NCI-H1417 (cell line): ENCODE measurements around the gene GNPTG.
A peak's percentile ranks its signal among the peaks of the same experiment; 100 is the strongest.

Experiments
- DNase-seq, 3 experiments: peaks; one replicate each; lab custom pipeline; 2025; lab: John Stamatoyannopoulos, UW

GNPTG gene

DNA sequence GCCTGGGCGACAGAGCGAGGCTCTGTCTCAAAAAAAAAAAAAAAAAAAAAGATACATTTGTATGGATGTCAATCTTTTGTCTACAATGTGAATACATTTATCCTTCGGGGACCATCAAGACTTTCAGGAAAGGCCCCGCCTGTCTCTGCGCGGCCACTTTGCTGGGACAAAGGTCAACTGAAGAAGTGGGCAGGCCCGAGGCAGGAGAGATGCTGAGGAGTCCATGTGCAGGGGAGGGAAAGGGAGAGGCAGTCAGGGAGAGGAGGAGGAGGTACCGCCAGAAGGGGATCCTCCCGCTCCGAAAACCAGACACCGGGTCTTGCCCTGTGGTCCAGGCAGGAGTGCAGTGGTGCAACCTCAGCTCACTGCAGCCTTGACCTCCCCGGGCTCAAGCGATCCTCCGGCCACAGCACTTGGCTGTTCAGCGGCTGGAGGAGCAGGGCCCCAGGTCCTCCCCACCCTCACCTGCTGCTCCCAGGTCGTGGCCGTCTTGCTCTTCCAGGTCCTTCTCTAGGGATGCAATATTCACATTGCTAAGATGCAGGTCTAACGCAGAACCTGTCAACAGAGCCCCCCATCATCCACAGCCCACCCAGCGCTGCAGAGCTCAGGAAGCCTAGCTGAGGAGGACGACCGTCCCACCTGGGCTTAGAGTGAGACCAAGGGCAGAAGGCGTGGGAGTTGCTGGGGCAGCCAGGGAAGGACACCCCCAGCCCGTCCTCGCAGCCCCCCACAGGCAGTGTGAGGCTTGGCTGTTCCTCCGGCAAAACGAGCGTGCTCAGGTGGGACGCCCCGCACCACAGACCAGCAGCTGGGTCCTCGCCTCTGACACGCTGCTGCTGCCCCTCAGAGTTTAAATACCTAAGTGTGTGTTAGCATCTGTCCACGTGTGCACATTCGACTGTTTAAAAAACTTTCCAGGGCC lies 19.6 kb downstream of the GNPTG start:
- DNase-seq, result no peak

DNA sequence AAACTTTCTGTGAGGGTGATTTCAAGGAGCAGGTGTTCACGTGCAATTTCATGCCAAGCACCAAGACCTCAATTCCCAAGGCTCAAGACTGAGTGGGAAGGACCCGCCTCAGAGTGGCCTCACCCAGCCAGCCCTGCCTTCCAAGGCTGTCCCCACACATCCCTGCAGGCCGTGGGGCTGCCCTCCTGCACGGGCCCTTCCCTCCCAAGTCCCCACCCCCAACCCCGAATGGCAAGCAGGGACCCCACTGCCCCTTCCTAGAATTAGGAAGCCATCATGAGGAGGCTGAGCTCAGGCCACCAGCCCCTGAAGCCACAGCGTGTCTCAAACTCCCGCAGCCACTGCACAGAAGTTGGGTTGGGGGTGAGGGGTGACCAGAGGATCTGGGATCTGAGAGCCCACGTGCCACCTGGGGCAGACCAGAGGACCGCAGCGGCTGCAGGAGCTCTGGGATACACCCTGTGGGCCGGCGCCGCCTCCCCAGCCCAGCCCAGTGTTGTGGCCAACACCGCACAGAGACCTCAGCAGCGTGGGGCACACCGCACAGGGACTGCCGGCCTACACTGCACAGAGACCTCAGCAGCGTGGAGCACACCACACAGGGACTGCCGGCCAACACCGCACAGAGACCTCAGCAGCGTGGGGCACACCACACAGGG lies 20.7 kb downstream of the GNPTG start:
- no peak for DNase-seq

DNA sequence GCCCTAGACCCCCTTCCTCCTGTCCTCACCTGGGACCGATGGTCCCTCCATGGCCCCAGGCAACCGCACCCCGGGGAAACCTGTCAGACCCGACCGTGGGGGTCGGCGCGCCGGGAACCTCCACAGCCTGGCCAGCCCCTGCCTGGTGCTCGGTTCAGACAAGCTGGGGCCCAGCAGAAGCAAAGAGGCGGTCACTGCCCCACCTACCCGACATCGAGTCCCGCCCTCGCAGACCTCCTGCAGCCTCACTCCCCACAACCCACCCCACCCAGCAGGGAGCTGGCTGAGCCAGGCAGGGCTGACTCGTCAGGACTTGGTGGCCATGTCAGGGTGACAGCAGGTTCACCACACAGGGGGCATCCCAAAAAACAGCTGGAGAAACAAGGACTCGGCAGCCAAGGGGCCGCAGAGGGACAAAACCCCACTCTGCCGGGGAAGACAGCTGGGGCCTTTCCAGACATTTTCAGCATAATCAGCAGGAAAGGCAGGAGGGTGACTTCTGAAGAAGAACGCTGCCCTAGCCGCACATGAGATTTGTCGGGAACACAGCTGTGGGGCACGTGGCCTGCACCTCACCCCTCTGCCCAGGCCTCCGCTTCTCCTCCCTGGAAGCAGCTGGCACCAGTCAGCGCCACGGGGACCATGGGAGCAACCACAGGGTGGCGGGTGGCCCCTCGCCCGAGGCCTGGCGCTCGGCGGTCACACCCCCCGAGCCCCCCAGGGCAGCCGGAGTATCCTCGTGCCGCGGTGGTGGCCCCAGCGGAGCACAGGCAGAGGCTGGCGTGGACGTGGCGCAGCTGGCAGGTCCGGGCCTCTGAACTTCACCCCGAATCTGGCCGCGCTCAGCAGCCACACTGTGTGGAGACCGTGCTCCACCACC lies 22.9 kb downstream of the GNPTG start:
- DNase-seq, result no peak

DNA sequence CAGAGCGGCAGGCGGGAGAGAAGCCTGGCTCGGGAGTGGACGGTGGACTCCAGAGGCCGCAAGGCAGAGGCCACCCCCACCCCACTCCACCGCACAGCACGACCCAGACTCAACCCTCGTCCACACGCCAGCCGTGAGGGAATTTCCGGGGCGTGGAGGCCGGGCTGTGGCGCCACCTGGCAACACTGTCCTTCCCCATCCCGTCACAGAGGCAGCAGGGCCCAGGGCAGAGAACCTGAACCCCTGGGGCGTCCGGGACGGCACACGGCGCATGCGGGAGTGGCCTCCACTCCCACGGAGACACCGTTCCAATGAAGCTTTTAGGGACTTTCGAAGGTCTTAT lies 23.5 kb downstream of the GNPTG start:
- DNase-seq, result no peak

DNA sequence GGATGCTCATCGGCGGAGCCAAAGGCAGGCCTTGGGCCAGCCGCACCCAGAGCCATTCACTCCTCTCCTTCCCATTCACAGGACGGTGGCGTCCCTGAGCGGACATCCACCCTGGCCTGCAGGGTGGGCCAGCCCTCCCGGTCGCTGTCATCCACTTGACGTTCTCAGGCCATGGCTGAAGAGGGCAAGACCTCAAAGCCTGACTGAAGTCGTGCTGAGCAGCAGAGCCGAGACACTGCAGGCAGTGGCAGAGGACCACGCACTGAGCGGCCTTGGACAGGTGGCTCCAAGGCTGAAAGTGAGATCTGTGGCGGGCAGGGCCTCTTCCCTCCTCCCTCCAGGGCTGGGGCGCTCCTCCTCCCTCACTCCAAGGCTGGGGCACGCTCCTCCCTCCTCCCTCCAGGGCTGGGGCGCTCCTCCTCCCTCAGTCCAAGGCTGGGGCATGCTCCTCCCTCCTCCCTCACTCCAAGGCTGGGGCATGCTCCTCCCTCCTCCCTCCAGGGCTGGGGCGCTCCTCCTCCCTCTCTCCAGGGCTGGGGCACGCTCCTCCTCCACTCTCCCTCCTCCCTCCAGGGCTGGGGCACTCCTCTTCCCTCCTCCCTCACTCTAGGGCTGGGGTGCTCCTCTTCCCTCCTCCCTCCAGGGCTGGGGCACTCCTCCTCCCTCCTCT lies 24.1 kb downstream of the GNPTG start:
- no peak for DNase-seq

DNA sequence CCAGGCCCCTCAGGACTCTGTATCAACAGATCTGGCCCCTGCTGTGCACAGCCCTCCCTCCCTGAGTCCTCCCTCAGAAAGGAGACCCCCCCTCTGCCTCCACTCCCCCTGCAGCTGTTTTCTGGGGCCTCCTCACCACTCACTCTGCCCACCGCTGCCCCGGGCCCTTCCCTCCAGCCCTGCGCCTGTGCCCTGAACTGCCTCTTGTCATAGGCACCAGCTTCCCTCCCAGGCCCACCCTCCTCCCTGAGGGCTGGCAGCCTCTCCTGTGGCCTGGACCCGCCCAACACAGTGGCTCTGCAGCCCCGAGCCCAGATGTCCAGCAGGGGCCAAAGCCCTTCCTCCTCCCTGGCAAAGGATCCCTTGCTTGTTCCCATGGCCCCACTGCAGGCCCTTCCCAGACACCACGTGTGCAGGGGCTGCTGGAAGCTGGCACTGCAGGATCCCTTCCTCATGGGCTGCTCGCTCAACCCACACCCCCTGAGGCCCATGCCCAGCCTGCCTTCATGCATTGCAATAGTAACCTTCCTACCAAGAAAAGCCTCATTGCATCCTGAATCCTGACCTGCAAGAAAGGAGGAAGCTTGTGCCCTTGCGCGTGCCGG lies 25.8 kb downstream of the GNPTG start:
- DNase-seq, result no peak

DNA sequence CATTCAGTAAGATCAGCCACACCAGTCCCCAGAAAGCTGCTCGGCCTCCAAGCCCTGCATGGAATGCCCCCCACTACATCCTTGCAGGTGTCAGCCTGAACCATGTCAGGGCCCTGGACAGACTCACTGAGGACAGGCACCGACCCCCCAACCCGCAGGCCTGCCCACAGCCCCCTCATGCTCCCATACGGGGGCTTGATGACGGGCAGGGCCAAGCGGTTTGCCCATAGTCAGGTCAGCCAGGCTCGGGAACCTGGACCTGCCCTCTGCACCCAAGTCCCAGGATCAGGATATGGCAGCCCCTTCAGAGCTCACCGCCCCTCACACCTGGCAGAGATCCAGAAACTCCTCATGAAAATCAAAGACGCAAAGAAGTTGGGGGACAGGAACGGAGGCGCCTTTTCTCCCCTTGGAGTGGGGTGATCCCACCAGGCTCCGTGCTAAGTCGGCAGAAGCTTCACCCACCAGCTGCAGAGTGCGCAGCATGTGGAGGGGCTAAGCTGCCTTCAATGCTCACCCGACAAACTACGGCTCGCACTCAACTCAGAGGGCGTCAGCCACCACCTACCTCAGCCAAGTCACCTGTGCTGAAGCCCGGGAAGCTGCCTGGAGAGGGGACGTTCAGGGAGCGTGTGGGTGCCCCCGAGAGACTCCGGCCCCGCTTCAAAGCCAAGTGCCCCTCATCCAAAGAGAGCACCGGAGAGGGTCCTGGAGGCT lies 26.5 kb downstream of the GNPTG start:
- DNase-seq, result peak in 2 of 3 experiments; percentile 7 to 34

DNA sequence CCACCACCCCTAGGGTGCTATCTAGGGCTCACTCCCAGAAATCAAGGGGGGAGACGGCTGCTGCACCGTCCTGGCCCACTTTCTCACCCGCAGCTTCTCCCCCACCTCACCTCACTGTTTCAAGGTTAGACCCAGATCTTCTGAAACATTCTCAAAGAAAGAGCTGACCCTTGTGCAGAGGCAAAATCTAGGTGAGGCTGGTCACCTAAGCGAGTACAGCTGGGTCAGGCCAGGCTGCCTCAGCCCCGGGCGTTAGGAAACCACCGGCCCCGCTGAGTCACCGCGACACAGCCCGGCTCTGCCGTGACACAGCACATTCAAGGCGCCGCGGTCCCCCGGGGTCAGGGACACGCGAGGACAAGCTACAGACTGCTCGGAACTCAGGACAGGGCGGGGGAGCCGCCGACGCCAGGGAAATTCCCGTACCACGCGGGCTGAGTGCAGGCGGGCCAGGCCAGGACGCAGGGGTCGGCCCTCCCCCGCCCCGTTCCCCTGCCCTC lies 27.1 kb downstream of the GNPTG start:
- DNase-seq, result peak in 2 of 3 experiments; percentile 60 to 62

DNA sequence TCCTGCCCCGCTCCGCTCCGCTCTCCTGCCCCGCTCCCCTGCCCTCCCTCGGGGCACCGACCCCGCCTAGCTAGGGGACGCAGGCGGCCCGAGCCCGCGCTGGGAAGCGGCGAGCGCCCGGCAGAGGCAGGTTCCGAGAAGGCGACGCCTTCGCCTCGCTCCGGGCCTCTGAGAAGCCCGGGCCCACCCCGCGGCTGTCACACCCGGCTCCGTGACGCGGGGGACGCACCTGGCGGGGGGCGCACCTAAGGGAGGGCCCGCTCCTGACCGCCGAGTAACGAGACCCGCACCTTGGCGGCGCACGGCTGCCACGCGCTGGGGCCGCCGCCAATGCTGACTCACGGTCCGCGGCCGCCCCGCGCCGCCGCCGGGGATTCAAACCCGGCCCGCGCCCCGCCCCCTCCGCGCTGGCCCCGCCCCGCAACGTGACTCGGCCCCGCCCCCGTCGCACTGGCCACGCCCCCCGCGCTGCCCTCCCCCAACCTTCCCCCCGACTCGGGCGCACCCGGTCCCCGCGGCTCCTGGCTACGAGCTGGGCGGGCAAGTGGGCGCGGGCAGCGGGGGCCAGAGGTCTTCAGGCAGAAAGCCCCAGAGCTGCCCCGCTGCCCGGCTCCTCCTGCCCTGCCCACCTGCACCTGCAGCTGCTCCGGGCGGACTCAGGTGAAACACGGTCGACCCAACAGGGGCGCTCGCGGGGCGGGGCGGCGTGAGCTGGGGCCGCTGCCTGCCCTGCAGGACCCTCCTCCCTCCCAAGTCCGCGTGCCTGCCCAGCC lies 27.8 kb downstream of the GNPTG start:
- peak; percentile 76 to 81 (median 76) for DNase-seq

DNA sequence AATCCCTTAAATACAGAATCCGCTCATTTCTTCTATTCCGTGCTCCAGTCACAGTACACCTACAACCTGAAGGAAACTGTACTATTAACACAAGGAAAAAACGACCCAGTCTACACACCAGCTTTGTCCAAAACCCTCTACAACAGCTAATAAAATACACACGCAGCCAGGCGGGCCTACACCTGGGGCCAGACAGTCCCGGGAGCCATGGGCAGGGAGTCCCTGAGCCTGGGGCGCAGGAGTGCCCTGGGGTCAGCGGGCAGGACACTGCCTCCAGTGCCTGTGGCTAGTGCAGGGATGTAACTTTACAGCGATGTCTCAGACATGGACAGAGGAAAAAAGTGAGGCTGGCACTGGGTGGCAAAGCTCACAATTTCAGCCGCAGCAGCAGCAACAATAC lies 28.5 kb downstream of the GNPTG start:
- DNase-seq, result no peak

DNA sequence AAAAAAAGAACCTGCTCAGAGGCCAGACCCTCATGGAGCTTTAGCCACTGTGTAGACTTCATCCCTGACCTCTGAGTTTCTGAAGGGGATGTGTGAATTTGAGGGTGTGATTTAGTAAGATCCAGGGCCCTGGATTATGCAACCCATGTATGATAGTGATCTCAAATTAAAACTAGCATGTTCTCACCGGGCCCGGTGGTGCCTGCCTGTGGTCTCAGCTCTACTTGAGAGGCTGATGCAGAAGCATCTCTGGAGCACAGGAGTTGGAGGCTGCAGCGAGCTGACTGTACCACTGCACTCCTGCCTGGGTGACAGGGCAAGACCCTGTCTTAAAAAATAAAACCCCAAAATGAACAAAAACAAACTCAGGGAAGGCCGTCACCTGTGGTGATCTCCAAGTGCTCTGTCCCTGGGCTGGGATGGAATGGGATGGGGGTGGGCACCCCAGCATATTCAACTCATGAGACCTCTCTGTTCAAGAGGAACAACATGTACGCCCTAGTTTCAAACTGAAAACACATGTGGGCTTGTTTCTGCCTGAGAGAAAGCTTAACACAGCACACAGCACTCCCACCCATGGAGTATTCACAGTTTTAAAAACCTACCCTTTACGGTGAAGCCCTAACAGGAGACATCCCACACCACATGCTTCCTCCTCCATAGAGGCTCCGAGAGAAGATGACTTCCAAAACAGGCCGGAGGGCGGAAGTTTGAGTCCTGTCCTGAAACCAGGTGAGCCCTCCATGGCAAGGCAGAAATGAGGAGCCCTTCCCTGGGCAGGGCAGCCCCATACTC lies 30.1 kb downstream of the GNPTG start:
- no peak for DNase-seq

DNA sequence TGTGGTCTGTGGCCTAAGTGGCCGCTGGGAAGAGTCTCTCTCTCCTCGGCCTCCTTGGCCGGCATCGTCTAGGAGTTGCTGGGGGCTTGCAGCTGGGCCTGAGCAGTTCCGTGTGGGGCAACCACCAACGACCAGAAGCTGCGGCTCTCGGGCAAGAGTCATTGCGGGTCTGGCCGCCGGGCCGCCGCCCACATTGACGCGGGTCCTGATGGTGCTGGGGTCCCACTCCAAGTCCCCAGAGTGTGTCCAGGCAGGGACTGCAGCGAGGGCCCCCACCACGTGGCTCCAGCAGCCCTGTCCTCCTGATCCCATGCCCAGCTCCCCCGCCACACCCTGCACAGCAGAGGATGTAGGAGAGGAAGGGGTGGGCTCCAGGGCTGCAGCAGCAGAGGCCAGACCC lies 31.8 kb downstream of the GNPTG start:
- DNase-seq, result no peak

DNA sequence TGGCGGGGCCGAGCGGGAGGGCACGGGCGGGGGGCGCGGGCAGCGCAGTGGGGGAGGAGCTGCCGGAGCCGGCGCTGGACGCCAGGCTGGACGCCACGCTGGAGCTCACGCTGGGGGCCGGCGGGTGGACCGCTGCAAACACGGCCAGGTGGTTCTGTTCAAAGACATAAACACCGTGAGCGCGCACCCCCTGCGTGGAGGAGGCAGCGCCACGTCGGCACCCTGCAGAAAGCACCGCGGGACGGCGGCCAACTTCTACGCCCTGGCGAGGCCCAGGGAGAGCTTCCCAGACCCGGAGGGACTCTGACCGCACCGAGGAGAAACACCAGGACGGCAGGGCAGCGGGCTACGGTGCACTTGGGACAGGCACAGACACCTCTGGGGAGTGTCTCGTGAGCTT lies 33.5 kb downstream of the GNPTG start:
- DNase-seq, result peak in 2 of 3 experiments; percentile 75 to 84

DNA sequence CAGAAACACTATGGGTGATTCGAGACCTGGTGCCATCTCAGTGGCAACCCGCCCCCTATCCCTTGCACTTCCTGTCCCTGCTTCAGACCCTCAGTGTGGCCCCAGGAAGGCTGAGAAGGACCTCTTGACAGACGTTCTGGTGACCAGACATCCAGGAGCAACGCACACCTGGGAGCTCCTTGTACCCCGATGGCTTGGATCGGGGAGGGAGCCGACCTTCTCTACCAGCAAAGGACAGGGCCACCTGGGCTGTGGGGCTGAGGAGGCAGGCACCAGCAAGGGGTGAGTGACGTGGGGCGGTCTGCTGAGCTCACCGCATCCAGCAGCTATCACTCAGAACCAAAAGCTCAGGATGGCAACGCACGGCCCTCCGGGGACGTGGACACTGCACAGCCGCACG lies 35.6 kb downstream of the GNPTG start:
- no peak for DNase-seq

DNA sequence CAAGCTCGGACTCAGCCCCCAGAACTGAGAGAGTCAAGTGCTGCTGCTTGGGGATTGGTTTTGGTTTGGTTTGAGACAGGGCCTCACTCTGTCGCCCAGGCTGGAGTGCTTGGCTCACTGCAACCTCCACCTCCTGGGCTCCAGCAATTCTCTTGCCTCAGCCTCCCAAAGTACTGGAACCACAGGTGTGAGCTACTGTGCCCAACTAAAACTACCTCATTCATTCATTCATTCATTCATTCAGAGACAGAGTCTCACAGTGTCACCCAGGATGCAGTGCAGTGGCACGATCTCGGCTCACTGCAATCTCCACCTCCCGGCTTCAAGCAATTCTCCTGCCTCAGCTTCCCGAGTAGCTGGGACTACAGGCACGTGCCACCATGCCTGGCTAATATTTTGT lies 38.0 kb downstream of the GNPTG start:
- DNase-seq, result no peak

DNA sequence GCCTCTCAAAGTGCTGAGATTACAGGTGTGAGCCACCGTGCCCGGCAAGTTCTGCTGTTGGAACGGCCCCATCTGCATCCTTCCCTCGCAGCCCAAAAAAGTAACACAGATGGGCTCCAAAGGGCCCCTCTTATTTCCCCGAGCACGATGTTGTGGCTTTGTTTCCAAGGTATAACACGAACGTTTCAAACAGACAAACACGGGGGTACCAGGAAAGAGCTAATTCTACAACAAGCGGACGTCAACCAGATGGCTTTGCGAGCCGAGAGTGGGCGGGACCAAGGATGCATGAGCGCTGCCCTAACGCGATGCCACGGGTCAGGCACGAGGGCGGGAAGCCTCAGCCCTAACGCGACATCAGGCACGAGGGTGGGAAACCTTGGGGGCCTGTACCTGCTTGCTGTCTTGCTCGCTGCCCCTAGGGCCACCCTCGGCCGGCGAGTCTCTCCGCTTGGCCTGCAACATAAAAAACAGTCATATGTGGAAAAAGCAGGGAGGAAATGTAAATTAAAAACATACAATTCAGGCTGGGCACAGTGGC lies 38.6 kb downstream of the GNPTG start:
- no peak for DNase-seq

DNA sequence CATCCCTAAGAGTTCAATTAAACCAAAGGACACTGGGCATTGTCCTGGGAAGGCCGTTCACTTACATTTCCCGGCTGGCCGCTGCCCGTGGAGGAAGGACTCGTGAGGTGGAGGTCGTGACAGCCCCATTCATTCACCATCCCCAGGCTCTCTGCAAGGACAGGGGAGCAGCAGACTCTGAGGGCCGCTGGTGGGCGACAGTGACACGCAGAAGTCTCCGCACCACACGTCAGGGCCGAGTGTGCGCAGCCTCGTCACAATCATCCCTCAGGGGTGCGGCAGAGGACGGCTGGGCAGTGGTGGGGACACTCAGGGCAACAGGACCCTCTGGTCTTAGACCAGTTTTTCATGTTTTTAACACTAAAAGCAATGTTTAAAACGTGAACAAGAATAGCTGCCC lies 41.1 kb downstream of the GNPTG start:
- no peak for DNase-seq

DNA sequence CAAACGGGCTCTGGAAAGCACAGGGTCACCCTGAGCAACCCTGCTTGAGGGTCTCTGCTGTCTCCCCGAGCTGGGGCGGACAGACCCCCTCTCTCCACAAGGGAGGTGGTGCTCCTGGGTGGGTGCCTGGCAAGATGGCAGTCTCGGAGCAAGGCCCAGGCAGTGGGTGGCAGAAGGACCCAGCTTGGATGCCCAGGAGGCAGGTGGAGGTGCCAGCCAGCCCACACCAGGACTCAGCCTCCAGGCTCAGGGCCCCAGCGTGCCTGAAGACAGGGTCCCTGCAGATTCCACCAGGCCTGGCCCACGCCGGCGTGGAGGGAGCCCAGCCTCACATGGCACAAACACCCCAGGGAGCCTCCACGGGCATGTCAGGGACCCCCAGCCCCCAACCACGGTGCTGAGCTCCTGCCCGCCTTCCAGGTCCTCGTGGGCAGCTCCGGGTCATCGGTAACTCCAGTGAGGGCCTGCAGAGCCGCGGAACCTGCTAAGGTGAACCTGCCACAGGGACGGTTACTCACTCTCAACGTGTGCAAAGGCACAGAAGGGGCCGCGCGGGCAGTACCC lies 42.0 kb downstream of the GNPTG start:
- DNase-seq, result no peak
